ENCODE results near the gene NR3C1. TPM values are rescaled to one million over a fixed set of nuclear protein-coding genes. Genes with fewer than 3 reads are reported as not detected.
A peak's percentile ranks its signal among the peaks of the same experiment; 100 is the strongest.

The NR3C1 gene
- total RNA-seq, 1 donor from 2014 or later = 14.2 TPM

GRCh38 chr5:143399616-143400540 lies 3.6 kb downstream of the NR3C1 start:
- DNase-seq (ENCODE audit: low read depth in 2 of 2) = no peak

DNA sequence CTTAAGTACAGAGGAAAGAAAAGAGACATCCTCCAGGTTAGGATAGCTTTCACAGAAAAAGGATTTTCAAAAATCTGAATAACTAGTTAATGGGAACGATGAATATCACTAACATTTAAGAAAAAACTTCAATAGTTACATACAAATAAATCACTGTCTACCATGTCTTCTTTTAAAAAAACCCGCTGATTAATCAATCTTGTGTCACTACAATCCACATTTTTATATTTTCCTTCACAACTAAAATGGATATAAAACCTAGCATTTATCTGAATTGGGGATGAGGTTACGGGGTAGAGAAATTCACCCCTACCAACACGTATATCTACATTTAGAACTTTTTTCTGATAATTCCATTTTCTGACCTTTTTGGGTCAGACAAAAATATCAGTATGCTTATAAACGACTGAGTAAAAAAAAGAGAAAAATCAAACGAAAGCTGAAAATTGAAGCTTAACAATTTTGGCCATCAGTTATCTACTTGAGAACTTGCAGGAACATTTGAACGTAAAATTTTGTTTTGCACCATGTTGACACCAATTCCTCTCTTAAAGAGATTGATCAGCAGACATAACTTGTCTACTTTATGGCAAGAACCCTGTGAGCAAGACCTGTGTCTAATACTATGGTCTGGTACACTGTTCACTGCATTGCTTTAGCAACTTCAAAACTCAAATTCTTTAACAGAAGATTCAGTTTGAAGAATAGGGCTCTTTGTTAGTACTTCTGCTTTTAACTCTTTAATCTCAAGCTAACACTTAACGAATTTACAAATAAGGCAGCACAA lies 4.8 kb downstream of the NR3C1 start:
- DNase-seq (ENCODE audit: low read depth in 2 of 2) = no peak

DNA sequence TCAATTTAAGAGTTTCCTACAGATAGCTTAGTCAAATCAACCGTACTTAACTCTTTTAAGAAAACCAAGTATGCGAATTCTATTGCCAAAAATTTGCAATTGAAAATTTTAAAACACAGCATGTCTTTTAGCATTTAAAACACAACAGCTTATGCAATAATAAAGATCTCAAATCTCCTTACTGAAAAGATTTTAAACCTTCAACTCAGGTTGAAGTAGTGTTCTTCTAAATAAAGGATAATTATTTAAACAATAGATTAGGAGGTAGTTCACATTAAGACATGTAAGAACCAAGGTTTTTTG lies 5.5 kb downstream of the NR3C1 start:
- no peak for DNase-seq (ENCODE audit: low read depth in 2 of 2)

GRCh38 chr5:143397302-143398052 lies 6.0 kb downstream of the NR3C1 start:
- no peak for DNase-seq (ENCODE audit: low read depth in 2 of 2)

DNA sequence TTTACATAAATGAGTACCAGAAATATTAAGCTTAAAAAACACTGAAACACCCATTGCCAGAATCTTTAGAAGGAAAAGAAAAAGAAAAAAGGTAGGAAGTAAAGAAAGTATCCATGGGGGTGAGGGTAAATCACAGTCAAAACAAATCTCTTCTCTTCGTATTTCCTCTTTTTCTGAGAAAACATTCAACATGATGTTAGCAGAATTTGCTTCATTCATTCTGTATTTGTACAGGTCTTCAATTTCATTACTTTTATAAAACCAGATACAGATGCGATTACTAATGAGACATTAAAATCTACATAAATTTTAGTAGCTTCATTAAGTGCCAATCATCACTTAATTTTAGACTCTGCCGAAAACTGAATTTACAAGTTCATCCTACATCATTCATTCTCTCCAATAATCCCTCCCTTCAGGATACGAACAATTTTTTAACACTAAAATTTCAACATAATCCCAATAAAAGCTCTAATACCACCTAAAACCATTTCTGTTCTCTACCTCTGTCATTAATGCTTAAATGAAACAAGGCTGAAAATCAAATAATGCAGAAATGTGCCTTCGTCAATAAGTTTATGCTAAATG lies 7.0 kb downstream of the NR3C1 start:
- DNase-seq (ENCODE audit: low read depth in 2 of 2) = no peak

DNA sequence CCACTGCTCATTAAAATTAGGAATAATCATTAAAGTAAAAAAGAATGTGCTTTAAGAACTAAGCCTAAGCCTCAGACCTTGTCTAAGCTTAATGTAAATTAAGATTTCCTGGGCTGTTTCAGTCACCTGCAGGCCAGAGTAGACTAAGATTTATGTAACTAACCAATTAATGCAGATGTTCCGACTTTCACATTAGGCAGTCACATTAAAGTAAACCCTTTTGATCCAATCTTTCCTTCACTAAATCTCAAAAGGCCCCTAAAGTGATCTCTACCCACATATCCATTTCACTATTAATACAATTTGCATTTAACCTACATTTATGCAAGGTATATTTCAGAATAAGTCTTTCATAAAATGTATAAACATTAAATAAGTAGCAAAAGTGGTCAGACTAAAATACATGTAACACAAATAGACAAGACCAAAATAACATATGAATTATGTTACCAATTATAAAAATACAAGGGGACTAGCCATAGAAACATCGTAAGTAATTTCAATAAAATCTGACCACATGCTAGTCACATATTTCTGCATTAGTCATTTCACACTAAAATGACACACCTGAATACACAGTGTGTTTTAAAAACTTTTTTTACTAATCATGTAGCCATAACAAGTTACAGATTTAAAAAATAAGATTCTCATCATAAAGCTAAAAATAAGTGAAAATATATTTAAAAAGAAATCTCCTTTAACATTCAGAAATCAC lies 7.7 kb downstream of the NR3C1 start:
- DNase-seq (ENCODE audit: low read depth in 2 of 2) = no peak

DNA sequence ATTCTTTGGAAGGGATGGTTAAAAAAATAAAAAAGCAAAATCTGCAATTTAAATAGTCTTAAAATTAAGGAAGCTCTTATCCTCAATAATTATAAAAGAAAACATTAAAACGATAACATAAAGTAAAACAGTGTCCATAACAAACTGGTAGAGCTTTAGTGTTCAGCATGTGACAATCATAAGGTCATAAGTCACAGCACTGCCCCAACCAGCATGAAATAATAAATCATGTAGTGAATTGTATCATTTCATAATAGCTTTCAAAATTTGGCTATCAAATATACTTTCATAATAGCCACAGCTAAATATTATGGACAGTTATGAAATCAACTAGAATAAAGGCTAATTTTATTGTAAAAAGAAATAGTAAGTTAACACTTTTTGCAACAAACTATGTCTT lies 10.0 kb downstream of the NR3C1 start:
- DNase-seq (ENCODE audit: low read depth in 2 of 2) = no peak

- DNase-seq (ENCODE audit: low read depth in 2 of 2) = no peak
Measured at GRCh38 chr5:143390941-143391340, 12.5 kb downstream of the NR3C1 start.

- no peak for DNase-seq (ENCODE audit: low read depth in 2 of 2)
Measured at GRCh38 chr5:143390258-143390657, 13.2 kb downstream of the NR3C1 start.

- DNase-seq (ENCODE audit: low read depth in 2 of 2) = no peak
Measured at GRCh38 chr5:143386725-143387124, 16.8 kb downstream of the NR3C1 start.

GRCh38 chr5:143384865-143385657 lies 18.4 kb downstream of the NR3C1 start:
- no peak for DNase-seq (ENCODE audit: low read depth in 2 of 2)

DNA sequence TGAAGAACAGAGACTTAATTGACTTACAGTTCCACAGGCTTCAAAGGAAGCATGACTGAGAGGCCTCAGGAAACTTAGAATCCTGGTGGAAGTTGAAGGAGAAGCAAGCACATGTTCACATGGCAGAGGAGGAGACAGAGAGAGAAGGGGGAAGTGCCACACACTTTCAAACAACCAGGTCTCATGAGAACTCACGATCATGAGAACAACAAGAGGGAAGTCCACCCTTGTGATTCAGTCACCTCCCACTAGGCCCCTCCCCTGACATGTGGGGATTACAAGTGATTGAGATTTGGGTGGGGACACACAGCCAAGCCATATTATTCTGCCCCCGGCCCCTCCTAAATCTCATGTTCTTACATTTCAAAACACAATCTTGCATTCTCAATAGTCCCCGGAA lies 19.5 kb downstream of the NR3C1 start:
- DNase-seq (ENCODE audit: low read depth in 2 of 2) = no peak

DNA sequence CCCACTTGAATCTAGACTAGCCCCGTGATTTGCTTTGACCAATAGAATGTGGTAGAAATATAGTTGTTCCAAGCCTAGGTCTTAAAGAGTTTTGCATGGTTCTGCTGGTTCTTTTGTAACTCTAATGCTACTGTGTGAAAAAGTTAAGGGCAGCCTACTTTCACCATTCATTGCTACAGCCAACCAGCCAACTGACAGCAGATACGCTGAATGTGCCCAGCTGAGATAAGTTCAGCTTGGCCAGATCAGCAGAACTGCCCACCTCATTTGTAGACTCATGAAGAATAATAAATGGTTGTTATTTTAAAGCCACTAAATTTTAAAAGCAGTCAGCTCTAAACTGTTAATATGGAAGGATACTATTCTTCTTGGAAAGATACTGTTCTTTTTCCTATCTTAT lies 23.9 kb downstream of the NR3C1 start:
- no peak for DNase-seq (ENCODE audit: low read depth in 2 of 2)

DNA sequence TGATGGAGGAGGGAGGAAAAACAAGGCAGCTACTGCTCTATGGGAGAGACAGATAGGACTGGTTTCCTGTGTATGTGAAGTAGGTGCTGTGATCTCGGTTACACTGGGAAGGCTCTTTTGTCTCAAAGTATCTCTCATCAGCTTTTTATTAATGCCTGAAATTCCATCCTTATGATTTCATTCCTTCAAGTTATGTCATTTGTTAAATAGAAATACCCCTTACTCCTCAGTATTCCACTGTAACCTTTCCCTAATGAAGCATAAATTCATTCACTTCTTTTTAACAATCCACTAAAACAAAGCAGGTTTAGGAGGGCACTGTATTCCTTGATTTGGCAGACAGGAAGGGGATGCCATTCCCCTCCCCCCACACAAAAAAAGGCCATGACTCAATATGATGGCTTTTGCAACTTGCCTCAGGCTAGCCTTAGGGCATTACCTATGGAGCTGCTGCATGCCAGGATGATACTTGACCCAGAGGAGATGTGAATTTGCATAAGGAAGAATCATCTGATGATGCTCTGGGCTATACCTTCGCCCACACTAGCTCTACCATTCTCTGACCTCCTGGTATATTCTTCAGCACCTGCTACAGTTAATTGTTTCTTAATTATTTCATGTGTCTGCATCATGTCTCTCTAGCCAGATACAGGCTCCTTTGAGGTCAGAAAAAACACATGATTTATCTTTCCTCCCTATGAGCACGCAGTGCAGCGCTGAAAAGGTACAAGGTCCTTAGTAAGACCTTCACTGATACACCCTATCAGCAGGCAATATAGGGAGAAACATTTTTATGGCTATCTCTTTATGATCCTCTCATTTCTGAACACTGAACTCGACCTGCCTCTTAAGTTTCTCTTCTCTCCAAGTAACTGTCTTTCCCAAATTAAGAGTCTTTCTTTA lies 26.3 kb downstream of the NR3C1 start:
- peak in 1 of 2 donors; percentile 29 for DNase-seq (ENCODE audit: low read depth in 2 of 2)

DNA sequence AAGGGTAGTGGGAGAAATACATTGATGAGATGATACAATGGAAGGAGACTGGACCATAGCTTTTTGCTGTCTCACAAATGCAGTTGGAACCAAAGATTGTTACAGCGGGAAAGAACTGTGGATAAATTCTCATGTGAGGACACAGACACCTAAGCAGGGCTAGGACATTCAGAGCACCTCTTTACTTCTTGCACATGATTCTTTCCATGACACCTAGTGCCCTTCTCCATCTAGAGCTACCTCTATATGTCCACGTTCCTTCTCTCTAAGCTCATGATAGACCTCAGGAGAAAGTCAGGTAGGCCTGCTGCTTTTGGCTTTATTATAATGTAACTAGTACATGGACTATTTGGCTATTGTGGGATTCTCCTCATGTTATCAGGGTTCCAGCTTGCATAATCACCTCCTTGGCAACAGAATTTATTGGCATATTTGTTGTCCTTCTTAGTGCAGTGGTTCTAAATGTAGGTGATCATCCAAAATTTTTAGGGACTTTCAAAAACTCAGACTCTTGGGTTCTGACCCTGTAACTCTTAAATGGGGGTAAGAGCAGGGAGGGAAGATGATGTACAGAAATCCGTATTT lies 27.2 kb downstream of the NR3C1 start:
- no peak for DNase-seq (ENCODE audit: low read depth in 2 of 2)

- no peak for DNase-seq (ENCODE audit: low read depth in 2 of 2)
Measured at GRCh38 chr5:143374496-143375217, 28.8 kb downstream of the NR3C1 start.

- DNase-seq (ENCODE audit: low read depth in 2 of 2) = no peak
Measured at GRCh38 chr5:143373076-143373475, 30.4 kb downstream of the NR3C1 start.

DNA sequence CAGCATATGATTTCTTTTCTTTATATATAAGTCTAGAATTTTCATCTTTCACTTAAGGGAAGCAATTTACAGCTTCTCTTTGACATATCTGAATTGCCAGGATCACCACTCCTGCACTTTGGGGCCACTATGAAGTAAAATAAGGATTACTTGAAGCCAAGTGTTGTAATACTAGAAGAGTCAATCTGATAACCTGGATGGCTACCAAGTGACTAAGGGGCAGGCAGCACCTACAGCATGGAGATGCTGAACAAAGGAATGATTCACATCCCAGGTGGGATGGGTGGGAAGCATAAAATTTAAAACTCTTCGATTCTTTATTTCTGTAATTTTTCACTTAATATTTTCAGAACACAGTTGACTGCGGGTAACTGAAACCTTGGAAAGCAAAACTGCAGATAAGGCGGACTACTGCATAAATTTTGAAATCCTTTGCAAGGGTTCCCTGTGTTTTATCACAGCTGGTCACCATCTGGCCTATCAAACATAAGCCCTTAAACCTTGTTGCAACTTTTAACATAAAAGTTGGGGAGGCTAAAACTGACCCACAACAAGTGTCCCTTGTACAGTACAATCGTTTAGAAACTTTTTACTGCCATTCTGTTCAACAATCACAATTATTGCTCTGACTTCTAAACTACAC lies 31.2 kb downstream of the NR3C1 start:
- no peak for DNase-seq (ENCODE audit: low read depth in 2 of 2)

All from dermis microvascular lymphatic vessel endothelial cell (primary cell).